ENCODE measurements around the gene GPHB5.
"Not testable (repeated sequence)": the region's sequence is repeated elsewhere in the genome, so short reads cannot be mapped to it uniquely, and the experiment has no call there.

GPHB5 gene, protein sequence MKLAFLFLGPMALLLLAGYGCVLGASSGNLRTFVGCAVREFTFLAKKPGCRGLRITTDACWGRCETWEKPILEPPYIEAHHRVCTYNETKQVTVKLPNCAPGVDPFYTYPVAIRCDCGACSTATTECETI

DNA sequence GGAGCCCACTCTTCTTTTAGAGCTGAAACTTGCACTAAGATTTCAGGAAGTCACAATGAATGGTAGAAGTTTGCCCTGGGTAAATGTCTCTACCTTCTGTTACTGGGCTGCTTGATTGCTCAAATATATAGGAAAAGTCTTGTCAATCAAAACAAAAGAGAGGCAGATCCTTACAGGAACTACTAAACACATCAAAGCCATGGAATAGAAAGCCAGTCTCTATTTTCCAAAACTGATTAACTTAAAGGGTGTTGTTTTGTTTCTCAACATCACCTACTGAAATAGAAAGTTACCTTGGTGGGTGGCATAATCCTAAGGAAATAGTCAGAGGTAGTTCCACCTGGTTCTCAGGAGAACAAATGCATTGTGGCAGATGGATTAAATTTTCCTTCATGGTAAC lies at the start of gene GPHB5:
Gene GPHB5, minus strand, starts transcription at position 101 of the 400 bp plus-strand sequence. CDS start 1,086 bp downstream, outside the sequence.
- DNase-seq = no peak

DNA sequence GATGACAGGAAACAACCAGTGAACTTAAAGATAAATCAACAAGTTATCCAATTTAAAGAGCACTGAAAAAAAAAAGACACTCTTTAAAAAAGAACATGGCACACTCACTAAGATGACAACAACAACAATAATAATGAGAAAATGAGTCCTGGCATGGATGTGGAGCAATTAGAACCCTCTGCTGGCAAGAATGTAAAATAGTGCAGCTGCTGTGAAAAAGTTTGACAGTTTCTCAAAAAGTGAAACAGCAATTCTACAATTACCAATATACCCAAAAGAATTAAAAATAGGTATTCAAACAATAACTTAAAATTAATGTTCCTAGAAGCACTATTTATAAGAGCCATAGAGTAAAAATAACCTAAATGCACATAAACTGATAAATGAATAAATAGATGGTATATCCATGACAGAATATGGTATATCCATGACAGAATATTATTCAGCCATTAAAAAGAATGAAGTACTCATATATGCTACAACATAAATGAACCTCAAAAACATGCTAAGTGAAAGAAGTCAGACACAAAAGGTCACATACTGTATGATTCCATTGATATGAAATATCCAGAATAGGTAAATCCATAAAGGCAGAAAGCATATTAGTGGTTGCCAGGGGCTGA lies 49.1 kb upstream of the GPHB5 start:
- DNase-seq = no peak

DNA sequence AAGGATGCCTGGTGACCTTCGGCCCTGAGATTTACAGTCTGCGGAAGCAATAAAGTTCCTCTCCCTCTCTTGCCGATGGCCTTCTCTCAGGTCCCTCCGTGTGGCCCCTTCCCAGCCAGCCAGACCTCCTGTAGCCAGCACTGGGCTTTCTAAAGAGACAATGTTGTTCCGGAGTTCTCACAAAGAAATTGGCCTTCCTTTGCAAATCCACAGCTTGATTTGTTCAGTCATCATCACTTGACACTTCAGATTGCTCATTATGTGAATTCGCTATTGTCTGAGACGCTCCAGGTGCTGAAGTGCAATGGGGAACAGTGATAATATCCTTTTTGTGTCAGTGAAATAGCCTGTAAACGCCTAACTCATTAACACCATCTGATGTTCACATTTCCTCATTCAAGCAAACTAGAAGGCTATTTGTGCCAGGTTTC lies 43.7 kb upstream of the GPHB5 start:
- DNase-seq = no peak

DNA sequence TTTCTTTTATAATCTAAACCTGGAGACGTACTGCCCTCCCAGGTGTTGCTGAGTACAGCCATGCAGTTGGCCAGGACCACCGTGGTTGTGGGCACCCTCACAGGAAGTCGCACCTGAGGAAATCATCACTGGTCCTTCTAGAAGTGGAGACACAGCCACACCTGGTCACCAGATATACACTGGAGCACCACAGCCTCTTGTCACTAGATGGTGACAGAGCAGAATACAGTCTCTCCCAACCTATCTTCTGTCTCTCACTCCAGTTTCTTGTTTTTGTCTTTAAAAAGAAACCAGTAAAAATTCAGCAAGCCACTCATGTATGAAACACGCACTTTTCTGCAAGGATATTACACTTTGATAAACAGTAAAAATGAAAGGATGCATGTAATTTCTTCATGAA lies 43.1 kb upstream of the GPHB5 start:
- no peak for DNase-seq

DNA sequence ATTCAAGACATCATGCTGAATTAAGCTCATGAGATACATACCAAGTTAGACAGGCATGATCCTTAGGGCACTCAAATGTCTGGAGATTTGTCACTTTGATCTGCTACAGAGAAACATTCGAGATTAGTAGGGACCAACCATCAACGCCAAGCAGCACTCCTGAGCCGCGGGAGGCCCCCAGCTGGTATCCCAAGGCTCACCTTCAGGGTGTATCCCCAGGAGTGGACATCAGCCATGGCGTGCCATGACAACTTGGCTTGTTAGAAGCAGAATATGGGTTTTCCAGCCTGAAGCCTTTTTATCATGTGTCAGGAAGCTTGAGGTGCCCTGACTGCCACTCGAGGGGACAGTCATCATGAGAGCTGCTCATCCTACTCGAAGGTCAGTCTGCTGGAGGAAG lies 39.1 kb upstream of the GPHB5 start:
- DNase-seq = no peak

DNA sequence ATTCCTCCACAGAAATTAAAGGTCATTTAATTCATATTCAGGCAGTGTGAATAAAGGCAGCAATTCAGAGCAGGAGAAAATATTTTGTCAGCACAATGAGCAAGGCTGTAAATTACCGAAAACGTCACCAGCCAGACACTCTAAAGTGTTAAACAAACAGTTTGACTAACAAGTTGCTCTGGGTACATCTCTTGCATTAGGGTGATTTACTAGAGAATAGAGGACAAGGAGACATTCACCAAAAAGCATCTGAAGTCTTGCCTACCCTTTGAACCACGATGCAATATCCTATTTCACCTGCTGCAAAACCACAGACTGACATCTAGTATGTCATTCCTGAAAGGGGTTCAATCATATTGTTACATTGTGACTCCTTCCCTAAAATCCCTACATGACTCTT lies 27.1 kb upstream of the GPHB5 start:
- DNase-seq = no peak

DNA sequence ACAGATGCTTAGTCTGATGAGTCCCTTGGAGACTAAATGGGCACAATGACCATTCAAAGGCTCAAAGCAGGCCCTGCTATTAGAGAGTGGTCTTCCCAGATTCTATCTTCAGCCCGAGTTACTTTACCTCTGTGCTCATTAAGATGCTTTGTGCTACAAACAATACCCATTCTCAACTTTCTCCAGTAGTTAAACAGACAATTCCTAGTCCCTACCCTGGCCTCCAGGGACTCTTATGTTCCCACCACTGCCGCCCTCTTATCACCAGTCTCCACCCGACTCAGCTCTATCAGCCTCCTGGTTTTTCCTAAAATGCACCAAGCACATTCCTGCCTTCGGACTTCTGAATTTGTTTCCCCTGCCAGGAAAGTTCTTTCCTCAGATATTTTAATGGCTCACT lies 25.6 kb upstream of the GPHB5 start:
- DNase-seq = no peak

DNA sequence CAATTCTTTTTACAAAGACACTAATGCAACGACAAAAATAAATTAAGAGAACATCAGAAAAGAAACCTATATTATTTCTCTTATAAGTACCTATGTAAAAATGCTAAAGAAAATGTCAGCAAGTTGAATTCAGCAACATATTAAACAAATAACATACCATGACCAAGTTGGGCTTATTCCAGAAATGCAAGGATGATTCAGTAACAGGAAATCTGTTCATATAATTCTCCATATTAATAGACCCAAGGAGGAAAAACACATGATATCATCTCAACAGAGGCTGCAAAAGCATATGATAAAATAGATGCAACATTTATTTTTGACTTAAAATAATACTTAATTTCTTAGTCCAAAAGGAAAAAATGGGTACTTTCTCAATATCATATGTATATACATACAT lies 25.1 kb upstream of the GPHB5 start:
- peak; percentile 68 for DNase-seq

DNA sequence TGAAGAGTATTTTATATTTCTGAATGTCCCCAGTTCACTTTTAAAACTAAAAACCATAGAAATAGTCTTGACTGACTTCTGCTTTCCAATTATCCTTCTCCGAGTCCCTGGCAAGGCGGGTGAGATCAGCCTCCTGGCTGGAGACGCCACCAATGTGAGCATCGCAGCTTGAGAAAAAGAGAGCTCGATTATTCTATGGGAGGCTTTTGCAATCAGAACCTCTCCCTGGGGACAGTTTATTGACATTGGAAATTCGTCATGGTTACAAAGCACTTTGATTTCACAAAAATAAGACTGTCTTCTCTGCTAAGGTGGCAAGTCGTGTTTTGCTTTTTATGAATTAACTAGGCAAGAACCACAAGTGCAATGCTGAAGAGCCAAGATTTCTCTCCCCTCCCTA lies 23.6 kb upstream of the GPHB5 start:
- DNase-seq = no peak

DNA sequence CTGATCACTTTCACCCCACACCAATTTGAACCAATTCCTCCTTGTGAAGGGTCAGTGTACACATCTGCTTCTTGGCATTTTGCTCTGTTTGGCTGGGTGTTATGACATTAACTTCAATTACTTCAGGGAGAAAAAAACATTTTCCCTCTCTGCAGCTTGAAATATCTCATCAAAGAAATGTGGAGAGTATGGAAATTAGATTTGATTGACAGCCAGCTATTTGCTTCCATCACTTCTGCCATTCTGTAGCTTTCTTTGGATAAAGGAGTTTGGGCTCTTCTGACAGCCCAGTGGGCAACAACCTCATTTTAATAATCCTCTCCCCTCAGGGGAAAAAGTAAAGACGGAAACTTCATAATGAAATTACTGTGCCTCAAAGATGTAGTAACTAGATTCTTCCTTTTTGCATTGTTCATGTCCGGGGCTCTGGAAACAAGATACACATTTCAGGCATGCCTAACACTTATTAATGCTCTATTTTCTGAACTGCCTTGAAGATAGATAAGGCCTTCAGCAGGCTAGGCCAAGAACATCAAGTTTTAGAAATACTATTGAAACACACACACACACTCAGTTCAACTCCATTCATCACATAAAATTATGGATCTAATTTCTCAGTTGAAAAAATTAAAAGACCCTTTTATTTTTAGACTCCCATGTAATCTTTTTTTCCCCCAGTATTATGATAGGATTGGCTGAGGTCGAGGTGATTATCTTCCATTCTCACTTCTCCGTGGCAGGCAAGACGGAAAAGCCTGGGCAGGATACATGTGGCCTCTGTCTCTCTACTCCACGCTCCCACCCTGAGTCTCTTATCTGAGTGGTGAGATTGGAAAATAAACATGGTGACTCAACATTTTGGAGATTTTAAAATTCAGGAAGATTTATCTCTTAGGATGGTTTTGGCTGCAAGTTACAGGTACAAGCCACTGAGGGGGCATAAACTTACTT lies 10.3 kb upstream of the GPHB5 start:
- no peak for DNase-seq

DNA sequence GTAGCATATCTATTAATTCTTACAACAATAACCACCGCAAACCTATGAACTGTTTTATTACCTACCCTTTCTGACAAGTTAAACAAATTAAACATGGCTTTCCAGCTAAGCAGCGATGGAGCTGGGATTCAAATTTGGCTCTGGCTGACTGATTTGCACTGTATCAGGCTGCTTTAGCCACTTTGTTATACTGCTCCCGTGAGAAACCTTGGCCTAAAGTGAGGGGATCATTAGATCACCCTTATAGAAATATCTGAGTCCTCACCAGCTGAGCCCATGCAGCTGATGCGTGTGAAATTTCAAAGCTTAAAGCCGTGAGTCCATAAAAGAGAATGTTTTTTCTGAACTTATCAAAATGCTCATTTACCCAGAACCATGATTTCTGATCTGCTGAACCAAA lies 8.1 kb upstream of the GPHB5 start:
- DNase-seq = no peak

DNA sequence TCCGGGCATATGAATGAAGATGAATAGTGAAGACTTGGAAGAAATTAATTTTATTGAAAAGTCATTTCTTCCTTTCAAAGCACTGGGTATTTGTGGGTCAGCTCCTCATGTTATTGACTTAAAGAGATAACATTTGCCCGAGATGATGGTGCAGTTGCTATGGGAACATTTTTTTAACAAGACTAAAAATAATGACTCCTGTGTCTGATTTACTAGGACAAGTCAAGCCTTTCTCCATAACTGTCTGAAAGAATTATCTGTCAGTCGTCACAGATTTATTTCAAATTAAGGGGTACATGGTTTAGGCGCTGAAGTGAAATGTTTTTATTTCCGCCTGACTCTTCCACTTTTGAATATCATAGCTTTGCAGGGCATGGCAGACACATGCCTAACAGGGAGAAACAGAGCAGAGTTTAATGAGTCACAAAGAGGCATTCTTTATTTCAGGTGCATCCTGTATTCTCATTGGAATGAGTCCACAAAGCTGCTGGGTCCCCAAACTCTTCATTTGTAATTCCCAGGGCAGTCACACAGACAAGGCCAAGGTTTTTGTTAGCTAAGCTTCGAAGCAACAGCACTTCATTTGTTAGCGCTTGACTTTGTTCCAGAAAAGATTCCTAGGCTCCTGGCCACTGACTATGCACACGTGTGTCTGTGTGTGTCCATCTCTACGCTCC lies 4.3 kb upstream of the GPHB5 start:
- no peak for DNase-seq

DNA sequence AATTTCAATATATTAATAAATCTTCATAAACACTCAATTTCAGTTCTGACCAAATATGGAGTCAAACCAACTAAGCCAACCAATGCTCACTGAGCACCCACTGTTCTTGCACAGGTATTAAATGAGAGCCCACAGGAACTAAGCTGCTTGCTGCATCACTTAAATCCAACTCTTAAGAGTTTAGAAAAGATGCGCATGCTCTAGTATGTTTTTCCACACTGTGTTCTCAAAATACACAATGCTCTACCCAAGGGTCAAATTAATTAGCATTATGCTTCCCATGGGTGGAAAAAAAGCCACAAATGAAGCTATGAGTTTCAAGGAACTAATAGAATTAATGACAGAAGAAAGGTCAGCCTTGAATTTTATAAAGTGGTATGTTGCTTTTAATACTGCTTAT lies 3.7 kb upstream of the GPHB5 start:
- no peak for DNase-seq

DNA sequence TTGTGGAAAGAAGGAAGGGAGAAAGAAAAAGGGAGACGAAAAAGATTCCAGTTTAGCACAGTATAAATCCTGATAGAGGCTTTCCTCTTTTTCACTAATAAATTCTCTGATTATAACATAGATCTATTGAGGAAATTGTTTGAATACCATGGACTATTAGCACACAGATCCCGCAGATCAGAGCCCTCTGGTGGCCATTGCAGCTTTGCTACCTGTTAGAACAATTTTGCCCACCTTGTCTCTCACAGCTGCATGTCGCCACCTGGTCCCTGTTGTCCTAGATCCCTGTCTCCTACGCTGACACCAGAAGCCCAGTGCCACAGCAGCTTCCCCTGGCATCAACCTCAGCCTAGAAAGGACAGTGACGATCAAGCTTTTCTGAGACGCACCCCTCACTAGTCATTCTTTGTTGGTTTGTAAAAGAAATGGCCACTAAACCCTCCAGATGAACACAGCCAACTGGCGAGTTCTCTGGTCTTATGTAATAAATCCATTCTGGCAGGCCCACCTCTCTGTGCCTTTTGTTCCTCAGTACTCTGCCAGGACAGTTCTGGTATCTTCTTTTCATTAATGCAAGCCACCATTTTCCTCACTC lies 9.9 kb downstream of the GPHB5 start:
- DNase-seq = peak; percentile 6

DNA sequence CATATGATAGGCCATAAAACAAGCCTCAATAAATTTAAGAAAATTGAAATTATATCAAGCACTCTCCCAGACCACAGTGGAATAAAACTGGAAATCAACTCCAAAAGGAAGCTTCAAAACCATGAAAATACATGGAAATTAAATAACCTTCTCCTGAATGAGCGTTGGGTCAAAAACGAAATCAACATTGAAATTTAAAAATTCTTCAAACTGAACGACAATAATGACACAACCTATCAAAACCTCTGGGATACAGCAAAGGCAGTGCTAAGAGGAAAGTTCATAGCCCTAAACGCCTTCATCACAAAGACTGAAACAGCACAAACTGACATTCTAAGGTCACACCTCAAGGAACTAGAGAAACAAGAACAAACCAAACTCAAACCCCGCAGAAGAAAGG lies 14.3 kb downstream of the GPHB5 start:
- not testable (repeated sequence) for DNase-seq

DNA sequence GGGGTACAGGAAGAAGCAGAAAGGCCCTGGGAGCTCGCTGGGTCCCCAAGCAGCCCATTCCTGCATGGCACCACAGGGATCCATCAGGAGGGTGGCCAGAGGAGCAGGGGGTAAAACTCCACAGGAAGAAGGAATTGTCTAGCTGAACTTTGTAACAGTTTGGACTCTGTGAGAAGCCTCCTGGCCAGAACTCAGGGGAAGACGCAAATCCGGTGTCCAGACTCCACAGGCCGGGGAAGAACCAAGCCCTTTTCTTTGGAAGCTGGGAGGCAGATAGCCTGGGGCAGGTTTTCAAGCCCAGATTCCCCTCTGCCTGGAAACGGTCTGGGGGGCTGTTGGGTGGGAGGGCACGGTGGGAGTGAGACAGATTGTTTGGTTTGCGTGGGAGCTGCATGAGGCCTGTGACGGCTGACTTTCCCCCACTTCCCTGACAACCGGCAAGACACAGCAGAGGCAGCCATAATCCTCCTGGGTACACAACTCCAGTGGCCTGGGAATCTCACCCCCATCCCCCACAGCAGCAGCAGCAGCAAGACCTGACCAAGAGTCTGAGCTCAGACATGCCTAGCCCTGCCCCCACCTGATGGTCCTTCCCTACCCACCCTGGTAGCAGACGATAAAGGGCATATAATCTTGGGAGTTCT lies 16.7 kb downstream of the GPHB5 start:
- DNase-seq = no peak

DNA sequence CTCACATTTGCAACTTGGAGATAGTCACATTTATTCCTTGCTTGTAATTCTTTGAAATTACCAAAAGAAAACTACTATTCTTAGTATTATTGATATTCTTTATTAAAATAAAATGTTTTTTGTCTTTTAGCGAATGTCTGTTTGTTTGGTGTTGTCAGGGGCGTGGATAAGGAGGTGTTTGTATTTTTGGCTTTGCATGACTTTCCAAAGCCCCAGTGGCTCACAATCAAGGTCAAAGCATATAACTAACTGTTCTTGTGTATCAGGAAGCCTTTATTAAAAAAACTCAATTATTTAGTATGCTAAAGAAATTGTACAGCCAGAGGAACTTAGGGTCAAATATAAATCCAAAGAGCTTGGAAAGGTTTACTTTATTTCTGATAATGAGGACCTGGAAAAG lies 17.9 kb downstream of the GPHB5 start:
- no peak for DNase-seq

DNA sequence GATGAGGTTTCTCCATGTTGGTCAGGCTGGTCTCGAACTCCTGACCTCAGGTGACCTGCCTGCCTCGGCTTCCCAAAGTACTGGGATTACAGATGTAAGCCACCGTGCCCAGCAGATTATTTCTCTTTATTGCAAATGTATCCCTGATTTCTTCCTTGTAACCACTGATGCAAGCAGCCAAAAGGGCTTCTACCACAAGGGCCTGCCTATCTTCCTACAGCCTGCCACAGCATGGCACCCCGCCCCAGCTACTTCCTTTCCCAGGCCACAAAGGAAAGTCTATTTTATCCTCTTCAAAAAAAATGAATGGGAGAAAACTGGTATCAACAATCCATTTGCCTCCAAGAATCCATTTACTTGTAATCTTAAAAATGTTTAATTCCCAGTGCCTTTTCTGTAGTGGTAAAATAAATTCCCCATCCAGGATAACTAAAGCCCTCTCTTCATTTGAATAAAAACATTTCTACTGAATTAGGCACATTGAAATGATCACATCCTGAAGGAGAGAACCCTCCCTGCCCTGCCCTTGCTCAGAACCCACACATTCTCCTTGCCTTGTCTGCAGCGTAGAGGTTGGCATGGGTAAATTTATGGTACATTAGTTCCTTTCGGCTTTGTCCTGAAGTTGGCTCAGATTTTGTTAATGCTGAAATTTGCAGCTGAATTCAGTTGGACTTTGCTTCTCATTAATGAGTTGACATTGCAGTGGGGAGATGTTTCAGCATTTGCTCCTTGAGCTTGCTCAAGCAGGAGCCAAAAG lies 19.2 kb downstream of the GPHB5 start:
- DNase-seq = no peak

DNA sequence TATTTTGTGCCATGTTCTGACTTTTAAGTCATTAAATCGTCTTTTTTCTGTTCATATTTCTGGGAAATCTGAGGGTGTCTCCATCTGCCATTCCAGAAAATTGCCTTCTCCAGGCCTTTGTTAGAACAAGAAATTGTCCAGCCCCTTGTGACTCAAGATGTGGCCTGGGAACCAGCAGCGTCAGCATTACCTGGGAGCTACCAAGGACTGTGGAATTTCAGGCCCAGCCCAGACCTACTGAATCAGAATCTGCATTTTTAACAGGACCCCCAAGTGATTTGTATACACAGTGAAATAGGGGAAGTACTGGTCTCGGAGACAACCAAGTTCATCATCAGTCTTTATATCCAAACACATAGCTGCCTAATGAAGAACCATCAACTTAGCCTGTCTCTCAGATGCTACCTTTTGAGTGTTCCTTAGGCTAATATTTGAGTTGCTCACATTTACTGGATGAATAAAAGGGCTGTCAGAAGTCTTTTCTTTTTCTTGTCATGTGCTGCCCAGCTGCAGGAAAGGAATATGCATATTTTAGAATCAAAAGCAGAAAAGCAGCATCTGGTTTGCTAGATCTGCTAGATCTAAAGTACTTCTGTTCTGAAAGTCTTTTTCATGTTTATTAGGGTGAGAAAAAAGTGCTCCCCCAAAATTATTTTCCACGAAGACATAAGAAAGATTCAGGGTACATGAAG lies 21.2 kb downstream of the GPHB5 start:
- DNase-seq = no peak

DNA sequence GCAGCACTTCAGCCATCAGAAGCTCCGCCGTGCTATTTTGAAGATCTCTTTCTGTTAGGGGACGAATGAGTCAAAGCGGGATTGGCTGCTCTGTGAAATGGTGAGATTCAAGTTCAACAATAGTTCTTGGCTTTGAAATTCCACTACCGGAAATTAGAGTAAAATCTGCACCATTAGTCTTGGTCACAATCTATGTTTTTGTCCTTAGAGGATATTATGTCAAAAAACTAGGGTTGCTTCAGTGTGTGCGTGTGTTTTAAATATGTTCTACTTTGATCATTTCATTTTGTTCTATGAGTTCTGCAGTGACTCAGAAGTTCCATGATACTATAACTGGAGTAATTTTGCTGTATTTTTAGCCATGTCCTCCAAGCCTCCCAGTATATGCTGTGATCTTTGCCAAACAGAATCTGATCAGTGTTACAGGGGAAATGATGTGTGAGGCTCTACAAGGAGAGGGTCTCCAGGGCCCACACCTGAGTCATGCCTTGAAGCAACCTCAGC lies 22.6 kb downstream of the GPHB5 start:
- no peak for DNase-seq

DNA sequence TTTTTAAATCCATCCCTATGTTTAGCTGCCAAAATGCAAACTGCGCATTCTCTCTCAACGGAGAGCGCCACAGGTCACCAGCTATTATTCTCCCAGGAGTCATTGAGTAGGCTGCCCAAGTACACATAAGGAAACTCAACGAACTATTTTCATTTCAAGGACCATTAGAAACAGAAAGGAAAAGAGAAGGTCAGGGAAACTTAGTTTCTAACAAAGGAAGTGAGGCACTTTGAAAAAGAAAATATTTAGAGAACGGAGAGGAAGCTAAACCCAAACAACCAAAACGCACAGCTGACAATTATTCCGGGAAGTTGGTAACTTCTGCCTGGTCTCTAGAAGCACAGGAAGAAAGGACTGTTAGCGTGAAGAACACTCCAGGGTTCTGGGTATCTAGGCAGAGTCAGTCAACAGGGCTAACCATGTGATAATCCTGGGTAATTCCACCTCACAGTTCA lies 23.5 kb downstream of the GPHB5 start:
- DNase-seq = no peak

Measured in NCI-H1694 (cell line).